Gastrocnemius medialis (tissue), 4 donors: ENCODE measurements around the gene C1orf35.

Experiments
- CTCF ChIP-seq, 5 experiments: fragments of 450-650 bp in 3 of 5; fragments of 200-600 bp in 2 of 5; sonication (generic) in 2 of 5; IDR thresholded peaks in 4 of 5; conservative IDR thresholded peaks in 1 of 5; 1 replicate in 4 of 5; 2 replicates in 1 of 5; pipeline ENCODE4 v1.5.1; 2016 to 2019; ENCODE audit warnings: antibody characterized with exemption in 5 of 5, mild to moderate bottlenecking in 3 of 5, moderate library complexity in 3 of 5
- POLR2A ChIP-seq, 2 donors: fragments of 450-650 bp; IDR thresholded peaks; one replicate each; pipeline ENCODE4 v1.6.1; 2017; ENCODE audit warnings: antibody characterized with exemption in 2 of 2, mild to moderate bottlenecking in 2 of 2, moderate library complexity in 2 of 2

DNA sequence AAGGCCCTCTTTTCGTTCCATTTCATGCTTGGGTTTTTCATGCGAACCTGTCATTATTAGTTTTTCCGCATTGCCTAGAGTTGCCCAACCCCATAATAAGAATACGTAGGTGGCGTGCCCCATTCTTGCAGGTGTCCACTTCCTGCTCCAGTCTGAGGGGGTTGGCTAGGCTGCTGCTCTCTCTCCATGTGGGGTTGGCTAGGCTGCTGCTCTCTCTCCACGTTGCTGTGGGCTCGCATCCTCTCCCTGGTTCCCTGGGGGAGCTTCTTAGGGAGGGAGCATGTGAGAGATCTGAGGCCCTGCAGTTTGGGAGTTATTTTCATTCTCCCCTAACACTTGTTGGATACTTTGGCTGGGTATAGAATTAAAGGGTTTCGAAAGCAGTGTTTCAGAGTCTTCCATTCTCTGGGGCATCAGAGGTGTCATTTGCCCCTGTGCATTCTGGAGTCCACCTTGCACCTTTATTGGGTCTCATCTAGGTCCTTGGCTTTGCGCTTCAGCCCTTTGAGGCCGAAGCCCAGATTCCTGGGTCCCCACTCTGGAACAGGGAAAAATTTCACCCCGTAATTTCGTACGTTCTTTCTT, 8.6 kb downstream of the C1orf35 start:
- no peak for TF ChIP-seq POLR2A (IDR thresholded peaks at IDR 0.05)
- no peak for TF ChIP-seq CTCF (IDR thresholded peaks at IDR 0.05 in 4 of 5, conservative IDR thresholded peaks at IDR 0.05 in 1 of 5)
